Suprapubic skin (tissue), 4 donors: ENCODE data around the gene KLF9.

Experiments
- CTCF ChIP-seq, 2 donors: fragments of 200-600 bp in 1 of 2; fragments of 450-650 bp in 1 of 2; sonication (generic) in 1 of 2; IDR thresholded peaks; one replicate each; pipeline ENCODE4 v1.5.1; 2016 to 2019; ENCODE audit warnings: antibody characterized with exemption in 2 of 2, mild to moderate bottlenecking in 1 of 2, moderate library complexity in 1 of 2
- POLR2A ChIP-seq, 2 donors: fragments of 450-650 bp; IDR thresholded peaks; one replicate each; pipeline ENCODE4 v1.6.1; 2017; ENCODE audit warnings: antibody characterized with exemption in 2 of 2, mild to moderate bottlenecking in 2 of 2, moderate library complexity in 2 of 2
- POLR2AphosphoS5 ChIP-seq, 3 donors: sonication (generic); formaldehyde crosslinking; IDR thresholded peaks; one replicate each; pipeline ENCODE4 v1.6.1; 2017; ENCODE audit warnings: antibody characterized with exemption in 3 of 3

- TF ChIP-seq POLR2A (IDR thresholded peaks at IDR 0.05) (no peak), CTCF (IDR thresholded peaks at IDR 0.05) (no peak), POLR2AphosphoS5 (IDR thresholded peaks at IDR 0.05) (peak in 2 of 3 donors; percentile 48)
These were observed 2.3 kb downstream of the KLF9 start for GRCh38 chr9:70411930-70412831.
